Measurements from ENCODE around the gene FRMPD3. TPM values are rescaled to one million over a fixed set of nuclear protein-coding genes. Genes with fewer than 3 reads are reported as not detected.

Gene FRMPD3
- total RNA-seq (2022; extraction: Qiagen RNA extraction): 0.05 to 0.12 TPM (median 0.08 TPM) in 5 replicates

GRCh38 chrX:107448998-107449835, at the start of gene FRMPD3:
TSS of gene FRMPD3 (plus strand) at chrX:107449652. CDS start at chrX:107526589, 76,937 bp downstream.

Other genes with a start within 250 kb of the FRMPD3 start
- 13.7 to 16.8 TPM (median 15.9 TPM) in 5 replicates for gene NUP62CL, start 243.2 kb upstream of the FRMPD3 start, total RNA-seq (2022; extraction: Qiagen RNA extraction)
- not detected in 5 replicates for gene DNAAF6, start 243.0 kb upstream of the FRMPD3 start, total RNA-seq (2022; extraction: Qiagen RNA extraction)
- gene PRPS1, start 178.9 kb downstream of the FRMPD3 start, total RNA-seq (2022; extraction: Qiagen RNA extraction): 97.4 to 113 TPM (median 100 TPM) in 5 replicates

Data from A549 treated with Mapracorat at 1 μM for 4 hours (cell line).